Right atrium auricular region (tissue), 2 donors: ENCODE results near the gene CENPQ. TPM values are rescaled to one million over a fixed set of nuclear protein-coding genes. Genes with fewer than 3 reads are reported as not detected.

ENCODE experiments used
- DNase-seq: peaks from one replicate; pipeline ENCODE4 v3.0.0-alpha.2; 2019; ENCODE audit warnings: low spot score
- H3K27ac ChIP-seq, 2 donors: fragments of 200-600 bp; sonication (generic); 1 replicate in 1 of 2; 2 replicates in 1 of 2; pipeline ENCODE4 v1.5.1; 2016 to 2019
- H3K27me3 ChIP-seq, 2 donors: fragments of 200-600 bp; sonication (generic); one replicate each; pipeline versions ENCODE4 v1.5.1 to v1.6.0; 2017 to 2019
- H3K36me3 ChIP-seq: fragments of 200-600 bp; sonication (generic); one replicate; pipeline ENCODE4 v1.5.1; 2016
- H3K4me1 ChIP-seq, 2 donors: fragments of 200-600 bp; sonication (generic); one replicate each; pipeline versions ENCODE4 v1.5.1 to v1.6.0; 2017 to 2019
- H3K4me3 ChIP-seq, 2 donors: fragments of 200-600 bp; sonication (generic); 1 replicate in 1 of 2; 2 replicates in 1 of 2; pipeline ENCODE4 v1.5.1; 2017 to 2019; ENCODE audit warnings: mild to moderate bottlenecking in 1 of 2, moderate library complexity in 1 of 2
- H3K9me3 ChIP-seq, 2 donors: fragments of 200-600 bp; sonication (generic); one replicate each; pipeline ENCODE4 v1.5.1; 2019
- total RNA-seq, 2 donors: library from RNA; depleted of rRNA; stranded (reverse); fragments of >200 nt; gene quantifications; one replicate each; pipeline ENCODE4 v1.1.0, GENCODE V29; 2016
- TF ChIP-seq, protein P1 (sequence below), 2 donors: fragments of 200-600 bp; sonication (generic); IDR thresholded peaks; one replicate each; pipeline ENCODE4 v1.5.1; 2019; ENCODE audit warnings: antibody characterized with exemption in 2 of 2

The CENPQ gene, protein sequence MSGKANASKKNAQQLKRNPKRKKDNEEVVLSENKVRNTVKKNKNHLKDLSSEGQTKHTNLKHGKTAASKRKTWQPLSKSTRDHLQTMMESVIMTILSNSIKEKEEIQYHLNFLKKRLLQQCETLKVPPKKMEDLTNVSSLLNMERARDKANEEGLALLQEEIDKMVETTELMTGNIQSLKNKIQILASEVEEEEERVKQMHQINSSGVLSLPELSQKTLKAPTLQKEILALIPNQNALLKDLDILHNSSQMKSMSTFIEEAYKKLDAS
- 1 to 10 TPM; 2.9 to 5.3 TPM for total RNA-seq

DNA sequence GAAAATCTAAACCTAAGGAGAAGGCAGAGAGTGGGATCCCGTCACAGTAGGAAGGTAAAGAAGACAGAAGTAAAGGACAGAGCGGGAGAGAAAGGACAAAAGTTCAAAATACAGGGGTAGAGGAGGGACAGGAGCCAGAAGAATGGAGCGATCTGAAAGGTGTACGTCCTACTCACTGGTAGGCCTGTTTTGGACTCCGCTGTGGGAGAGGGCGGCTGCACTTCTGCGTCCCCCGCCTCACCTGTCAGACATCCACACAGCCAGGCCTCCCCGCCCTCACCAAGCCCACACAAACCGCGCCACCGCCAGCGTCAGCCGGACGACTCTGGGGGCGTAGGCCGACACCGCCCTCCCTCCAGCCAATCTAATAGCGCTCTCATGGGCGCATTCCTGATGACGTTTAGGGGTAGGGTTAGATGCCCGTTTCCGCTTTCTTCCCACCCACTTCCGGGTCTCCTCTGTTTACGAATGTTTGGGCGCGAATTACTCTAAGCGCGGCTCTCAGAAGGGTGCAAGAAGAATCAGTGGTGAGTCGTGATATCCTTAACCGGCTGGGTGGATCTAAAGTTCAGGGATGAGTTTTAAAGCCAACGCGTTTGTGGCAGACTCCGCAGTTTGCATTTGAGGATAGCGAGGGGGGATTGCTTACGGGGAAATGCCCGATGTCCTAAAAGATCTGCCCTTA is at the start of gene CENPQ, which contains the start of gene MMUT:
TSS of gene CENPQ (plus strand) at position 444 of the 685 bp plus-strand sequence. CDS start 6,807 bp downstream, outside the sequence.
TSS of gene MMUT (minus strand) at position 327 of the 685 bp plus-strand sequence. CDS start 3,787 bp downstream, outside the sequence.
- TF ChIP-seq, protein P1, sequence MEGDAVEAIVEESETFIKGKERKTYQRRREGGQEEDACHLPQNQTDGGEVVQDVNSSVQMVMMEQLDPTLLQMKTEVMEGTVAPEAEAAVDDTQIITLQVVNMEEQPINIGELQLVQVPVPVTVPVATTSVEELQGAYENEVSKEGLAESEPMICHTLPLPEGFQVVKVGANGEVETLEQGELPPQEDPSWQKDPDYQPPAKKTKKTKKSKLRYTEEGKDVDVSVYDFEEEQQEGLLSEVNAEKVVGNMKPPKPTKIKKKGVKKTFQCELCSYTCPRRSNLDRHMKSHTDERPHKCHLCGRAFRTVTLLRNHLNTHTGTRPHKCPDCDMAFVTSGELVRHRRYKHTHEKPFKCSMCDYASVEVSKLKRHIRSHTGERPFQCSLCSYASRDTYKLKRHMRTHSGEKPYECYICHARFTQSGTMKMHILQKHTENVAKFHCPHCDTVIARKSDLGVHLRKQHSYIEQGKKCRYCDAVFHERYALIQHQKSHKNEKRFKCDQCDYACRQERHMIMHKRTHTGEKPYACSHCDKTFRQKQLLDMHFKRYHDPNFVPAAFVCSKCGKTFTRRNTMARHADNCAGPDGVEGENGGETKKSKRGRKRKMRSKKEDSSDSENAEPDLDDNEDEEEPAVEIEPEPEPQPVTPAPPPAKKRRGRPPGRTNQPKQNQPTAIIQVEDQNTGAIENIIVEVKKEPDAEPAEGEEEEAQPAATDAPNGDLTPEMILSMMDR (IDR thresholded peaks at IDR 0.05), result no peak
- H3K27ac ChIP-seq, result peak within 1 kb of the TSS; percentile 77 to 88
- H3K36me3 ChIP-seq, result no peaks in the 10 kb centered on the region
- H3K27me3 ChIP-seq, result no peaks in the 10 kb centered on the region
- H3K9me3 ChIP-seq, result no peaks in the 10 kb centered on the region
- peak within 1 kb of the TSS; percentile 67 to 73 for H3K4me3 ChIP-seq
- DNase-seq, result peak; percentile 97
- peaks cover 0 to 25% of the 10 kb centered on the region in 2 donors for H3K4me1 ChIP-seq

DNA sequence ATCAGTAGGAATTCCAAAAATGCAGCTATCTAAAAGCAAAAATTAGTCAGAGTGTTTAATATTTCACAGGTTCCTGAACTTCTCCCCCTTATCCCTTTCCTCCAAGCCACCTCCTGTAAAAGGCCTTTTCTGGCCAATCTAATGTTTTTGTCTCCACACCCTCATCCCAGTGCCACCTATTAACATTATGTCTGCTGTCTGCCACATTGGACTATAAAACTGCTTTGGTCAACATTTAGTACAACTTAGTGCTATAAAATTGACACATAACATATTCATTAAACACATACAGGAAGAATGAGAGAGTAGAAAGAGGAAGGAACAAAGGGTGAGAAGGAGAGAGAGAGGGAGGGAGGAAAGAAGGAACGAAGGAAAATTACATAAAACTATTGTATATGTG is 47.8 kb upstream of the CENPQ start:
- no peak overlapping the region for H3K27ac ChIP-seq

DNA sequence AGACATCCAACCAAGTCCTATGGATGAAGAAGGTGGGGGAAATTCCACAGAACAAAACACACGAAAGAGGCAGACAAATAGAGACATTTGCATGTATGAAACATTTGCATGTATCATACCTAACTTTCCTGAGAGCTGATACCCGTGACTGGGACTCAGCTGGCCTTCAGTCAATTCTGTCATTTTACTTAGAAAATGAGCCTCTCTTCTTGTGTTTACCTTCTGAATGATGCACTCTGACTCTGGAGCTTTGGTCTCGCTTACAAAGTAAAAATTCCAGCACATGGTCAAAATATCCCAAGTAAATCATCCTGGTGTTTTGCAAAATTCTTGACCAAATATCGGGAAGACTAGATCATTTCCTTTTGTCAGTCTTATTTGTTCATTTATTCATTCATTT is 47.0 kb upstream of the CENPQ start:
- no peak for DNase-seq
- Histone ChIP-seq H3K27me3 (no peaks in the 10 kb centered on the region), H3K4me1 (no peaks in the 10 kb centered on the region), H3K27ac (no peak overlapping the region), H3K4me3 (no peak overlapping the region), H3K9me3 (no peaks in the 10 kb centered on the region), H3K36me3 (no peaks in the 10 kb centered on the region)
- TF ChIP-seq, protein P1 (IDR thresholded peaks at IDR 0.05), result no peak

More for the DNA sequence above, 47.8 kb upstream of the CENPQ start:
- Histone ChIP-seq H3K4me3 (no peak overlapping the region), H3K36me3 (no peaks in the 10 kb centered on the region), H3K9me3 (no peaks in the 10 kb centered on the region), H3K4me1 (no peaks in the 10 kb centered on the region), H3K27me3 (no peaks in the 10 kb centered on the region)
- DNase-seq, result no peak
- TF ChIP-seq, protein P1 (IDR thresholded peaks at IDR 0.05), result no peak

DNA sequence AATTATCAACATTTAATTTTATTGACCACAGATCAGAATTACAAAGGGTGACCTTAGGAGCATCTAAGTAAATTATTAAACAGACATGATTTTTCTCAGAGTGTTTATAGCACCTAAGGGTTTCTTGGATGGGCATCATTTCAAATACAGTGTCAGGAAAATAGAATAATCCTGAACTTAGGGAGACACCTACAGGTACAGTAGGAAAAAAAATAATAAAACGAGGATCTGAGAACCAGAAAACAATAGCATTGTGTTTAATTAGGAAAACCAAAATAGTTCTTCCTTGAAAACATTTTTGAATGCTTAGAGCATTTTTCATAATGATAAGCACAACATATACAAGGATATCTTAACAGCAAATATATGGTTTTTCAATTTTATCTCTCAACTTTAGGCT is 39.4 kb upstream of the CENPQ start:
- Histone ChIP-seq H3K9me3 (no peaks in the 10 kb centered on the region), H3K36me3 (no peaks in the 10 kb centered on the region), H3K4me1 (no peaks in the 10 kb centered on the region), H3K4me3 (no peak overlapping the region), H3K27ac (no peak overlapping the region), H3K27me3 (no peaks in the 10 kb centered on the region)
- TF ChIP-seq, protein P1 (IDR thresholded peaks at IDR 0.05), result no peak
- no peak for DNase-seq

DNA sequence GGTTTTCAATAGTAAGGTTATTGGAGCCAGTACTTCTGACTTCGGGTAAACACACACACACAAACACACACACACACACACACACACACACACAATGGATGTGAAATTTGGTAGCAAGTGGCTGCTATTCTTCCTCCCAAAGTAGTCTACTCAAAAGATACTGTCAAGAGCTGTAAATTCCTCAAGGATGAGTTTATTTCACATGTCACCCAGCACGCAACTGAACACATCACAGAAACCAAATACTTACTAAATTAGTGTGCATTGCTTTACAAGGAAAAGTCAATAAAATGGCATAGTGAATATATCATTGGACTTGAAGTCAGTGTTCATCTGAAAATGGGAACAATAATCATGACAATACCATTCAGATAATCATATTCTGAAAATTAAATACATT is 33.0 kb upstream of the CENPQ start:
- DNase-seq, result no peak
- Histone ChIP-seq H3K9me3 (no peaks in the 10 kb centered on the region), H3K27me3 (no peaks in the 10 kb centered on the region), H3K4me3 (no peak overlapping the region), H3K4me1 (no peaks in the 10 kb centered on the region), H3K36me3 (peaks cover 28% of the 10 kb centered on the region), H3K27ac (no peak overlapping the region)
- TF ChIP-seq, protein P1 (IDR thresholded peaks at IDR 0.05), result no peak
